Trophoblast cell (in vitro differentiated cells and primary cell): ENCODE measurements around the gene ZNF112.

Experiments
- DNase-seq, 2 donors: peaks; one replicate each; pipeline ENCODE4 v3.0.0-alpha.2; 2016
- H2AFZ ChIP-seq: 2 replicates; pipeline ENCODE4 v1.6.1; 2013; ENCODE audit warnings: low read length, moderate library complexity, mild to moderate bottlenecking; ENCODE audit not compliant: insufficient read depth, poor library complexity
- H2AK5ac ChIP-seq: 2 replicates; pipeline ENCODE4 v1.6.1; 2013; ENCODE audit warnings: mild to moderate bottlenecking, low read length
- H2BK120ac ChIP-seq: 2 replicates; pipeline ENCODE4 v1.6.1; 2013; ENCODE audit warnings: low read length, mild to moderate bottlenecking, moderate library complexity; ENCODE audit not compliant: insufficient read depth, poor library complexity
- H2BK12ac ChIP-seq: 2 replicates; pipeline ENCODE4 v1.6.1; 2013; ENCODE audit warnings: mild to moderate bottlenecking, low read length, moderate library complexity
- H2BK5ac ChIP-seq: 2 replicates; pipeline ENCODE4 v1.6.1; 2013; ENCODE audit warnings: low read length, low read depth, moderate library complexity, mild to moderate bottlenecking; ENCODE audit not compliant: poor library complexity
- H3K14ac ChIP-seq: 2 replicates; pipeline ENCODE4 v1.6.1; 2013; ENCODE audit warnings: mild to moderate bottlenecking, low read length
- H3K18ac ChIP-seq: 2 replicates; pipeline ENCODE4 v1.6.1; 2013; ENCODE audit warnings: mild to moderate bottlenecking, low read length
- H3K23ac ChIP-seq: 2 replicates; pipeline ENCODE4 v1.6.1; 2013; ENCODE audit warnings: low read length
- H3K27ac ChIP-seq: 2 replicates; pipeline ENCODE4 v1.5.1; 2013; ENCODE audit warnings: low read depth, mild to moderate bottlenecking, inconsistent platforms, low read length, moderate library complexity
- H3K27me3 ChIP-seq: 2 replicates; pipeline ENCODE4 v1.6.1; 2013; ENCODE audit warnings: inconsistent platforms, mild to moderate bottlenecking, low read length, moderate library complexity; ENCODE audit not compliant: insufficient read depth
- H3K36me3 ChIP-seq, 2 experiments: 1 replicate in 1 of 2; 2 replicates in 1 of 2; pipeline ENCODE4 v1.6.1; 2013; ENCODE audit warnings: low read length in 2 of 2, mild to moderate bottlenecking in 2 of 2, moderate library complexity in 1 of 2; ENCODE audit not compliant: insufficient read depth in 2 of 2, control insufficient read depth in 1 of 2
- H3K4ac ChIP-seq: 2 replicates; pipeline ENCODE4 v1.6.1; 2013; ENCODE audit warnings: low read depth, mild to moderate bottlenecking, low read length, moderate library complexity
- H3K4me1 ChIP-seq, 2 experiments: 1 replicate in 1 of 2; 2 replicates in 1 of 2; pipeline ENCODE4 v1.6.1; 2013; ENCODE audit warnings: low read length in 2 of 2, mild to moderate bottlenecking in 2 of 2, moderate library complexity in 1 of 2; ENCODE audit not compliant: insufficient read depth in 2 of 2, control insufficient read depth in 1 of 2
- H3K4me2 ChIP-seq: 2 replicates; pipeline ENCODE4 v1.6.1; 2013; ENCODE audit warnings: inconsistent platforms, mild to moderate bottlenecking, low read length, moderate library complexity
- H3K4me3 ChIP-seq: 2 replicates; pipeline ENCODE4 v1.5.1; 2013; ENCODE audit warnings: mild to moderate bottlenecking, low read depth, low read length, inconsistent platforms
- H3K79me1 ChIP-seq: one replicate; pipeline ENCODE4 v1.6.1; 2013; ENCODE audit warnings: low read length
- H3K79me2 ChIP-seq: 2 replicates; pipeline ENCODE4 v1.6.1; 2013; ENCODE audit warnings: low read length, mild to moderate bottlenecking; ENCODE audit not compliant: control insufficient read depth, insufficient read depth, poor library complexity
- H3K9ac ChIP-seq: 2 replicates; pipeline ENCODE4 v1.6.1; 2013; ENCODE audit warnings: mild to moderate bottlenecking, low read length
- H3K9me3 ChIP-seq: 2 replicates; pipeline ENCODE4 v1.6.1; 2013; ENCODE audit warnings: low read depth, mild to moderate bottlenecking, control low read depth, inconsistent platforms, low read length; ENCODE audit not compliant: insufficient read depth
- H4K12ac ChIP-seq: 2 replicates; pipeline ENCODE4 v1.6.1; 2013; ENCODE audit warnings: low read depth, mild to moderate bottlenecking, low read length, moderate library complexity
- H4K8ac ChIP-seq: 2 replicates; pipeline ENCODE4 v1.6.1; 2013; ENCODE audit warnings: low read depth, mild to moderate bottlenecking, low read length, moderate library complexity
- H4K91ac ChIP-seq: one replicate; pipeline ENCODE4 v1.6.1; 2013; ENCODE audit warnings: low read depth, mild to moderate bottlenecking, low read length, moderate library complexity
- WGBS: extraction: QIAGEN DNeasy Blood & Tissue Kit; methylation state at CpG from one replicate; pipeline ENCODE4 v1.1.7; 2013; ENCODE audit warnings: missing lambda C conversion rate; ENCODE audit not compliant: insufficient read length, insufficient coverage; ENCODE audit errors: extremely low coverage; 5-methylcytosine and 5-hydroxymethylcytosine counted together

ZNF112 gene

GRCh38 chr19:44284968-44285367 lies 71.5 kb downstream of the ZNF112 start:
- peaks cover 7 to 19% of the 10 kb centered on the region in 2 experiments for H3K36me3 ChIP-seq

GRCh38 chr19:44282846-44283245 lies 73.6 kb downstream of the ZNF112 start:
- no peak overlapping the region for H3K4me3 ChIP-seq
- no peak overlapping the region for H3K4me2 ChIP-seq
- H3K79me1 ChIP-seq = no peaks in the 10 kb centered on the region
- H4K8ac ChIP-seq = no peak overlapping the region
- H3K9ac ChIP-seq = no peak overlapping the region
- no peak overlapping the region for H2BK5ac ChIP-seq
- peaks cover 4 to 9% of the 10 kb centered on the region in 2 experiments for H3K36me3 ChIP-seq
- H3K14ac ChIP-seq = no peak overlapping the region
- no peak overlapping the region for H3K27ac ChIP-seq
- H2BK120ac ChIP-seq = no peak overlapping the region
- no peak overlapping the region for H3K4ac ChIP-seq
- H2AK5ac ChIP-seq = no peak overlapping the region
- WGBS = no CpG with 5 or more reads among the region's 3 CpGs
- H3K23ac ChIP-seq = no peak overlapping the region
- no peak overlapping the region for H2BK12ac ChIP-seq
- H3K27me3 ChIP-seq = no peaks in the 10 kb centered on the region
- H3K4me1 ChIP-seq = no peaks in the 10 kb centered on the region
- no peak overlapping the region for H3K18ac ChIP-seq
- H3K9me3 ChIP-seq = peaks cover 5% of the 10 kb centered on the region
- no peaks in the 10 kb centered on the region for H3K79me2 ChIP-seq
- H4K91ac ChIP-seq = no peak overlapping the region
- no peak overlapping the region for H2AFZ ChIP-seq
- DNase-seq = no peak
- no peak overlapping the region for H4K12ac ChIP-seq

More at GRCh38 chr19:44284968-44285367, 71.5 kb downstream of the ZNF112 start:
- H2BK12ac ChIP-seq = no peak overlapping the region
- H3K4me3 ChIP-seq = no peak overlapping the region
- H3K9me3 ChIP-seq = peaks cover 5% of the 10 kb centered on the region
- H2AFZ ChIP-seq = no peak overlapping the region
- H2AK5ac ChIP-seq = no peak overlapping the region
- no peaks in the 10 kb centered on the region for H3K79me2 ChIP-seq
- H3K4me2 ChIP-seq = no peak overlapping the region
- no peak overlapping the region for H4K8ac ChIP-seq
- no peak overlapping the region for H3K14ac ChIP-seq
- H3K4ac ChIP-seq = no peak overlapping the region
- no peak overlapping the region for H4K91ac ChIP-seq
- no peak overlapping the region for H3K23ac ChIP-seq
- no peak overlapping the region for H3K18ac ChIP-seq
- H3K27me3 ChIP-seq = no peaks in the 10 kb centered on the region
- H4K12ac ChIP-seq = no peak overlapping the region
- WGBS = no CpG with 5 or more reads among the region's 4 CpGs
- DNase-seq = no peak
- no peak overlapping the region for H3K27ac ChIP-seq
- H3K79me1 ChIP-seq = no peaks in the 10 kb centered on the region
- H2BK5ac ChIP-seq = no peak overlapping the region
- no peak overlapping the region for H3K9ac ChIP-seq
- H2BK120ac ChIP-seq = no peak overlapping the region
- H3K4me1 ChIP-seq = no peaks in the 10 kb centered on the region

GRCh38 chr19:44280916-44281315 lies 75.6 kb downstream of the ZNF112 start:
- Histone ChIP-seq H2BK5ac (no peak overlapping the region), H3K27me3 (no peaks in the 10 kb centered on the region), H3K36me3 (peaks cover 0 to 2% of the 10 kb centered on the region in 2 experiments), H2AFZ (no peak overlapping the region), H3K18ac (no peak overlapping the region), H3K79me2 (no peaks in the 10 kb centered on the region), H2AK5ac (no peak overlapping the region), H3K4me3 (no peak overlapping the region), H4K91ac (no peak overlapping the region), H4K12ac (no peak overlapping the region), H3K79me1 (no peaks in the 10 kb centered on the region), H3K4ac (no peak overlapping the region), H2BK120ac (no peak overlapping the region), H3K9me3 (peaks cover 6% of the 10 kb centered on the region), H2BK12ac (no peak overlapping the region), H3K14ac (no peak overlapping the region), H3K23ac (no peak overlapping the region), H3K27ac (no peak overlapping the region), H3K4me1 (no peaks in the 10 kb centered on the region), H4K8ac (no peak overlapping the region), H3K9ac (no peak overlapping the region), H3K4me2 (no peak overlapping the region)
- no CpG with 5 or more reads among the region's 10 CpGs for WGBS
- no peak for DNase-seq

GRCh38 chr19:44278181-44278690 lies 78.2 kb downstream of the ZNF112 start:
- Histone ChIP-seq H4K8ac (no peak overlapping the region), H3K4me2 (no peak overlapping the region), H3K9ac (no peak overlapping the region), H3K23ac (no peak overlapping the region), H2BK120ac (no peak overlapping the region), H3K18ac (no peak overlapping the region), H2BK5ac (no peak overlapping the region), H3K4ac (no peak overlapping the region), H3K4me3 (no peak overlapping the region), H2BK12ac (no peak overlapping the region), H3K14ac (no peak overlapping the region), H2AFZ (no peak overlapping the region), H4K12ac (no peak overlapping the region), H3K27ac (no peak overlapping the region), H2AK5ac (no peak overlapping the region), H3K36me3 (peaks cover 2 to 3% of the 10 kb centered on the region in 2 experiments), H3K27me3 (no peaks in the 10 kb centered on the region), H3K79me1 (no peaks in the 10 kb centered on the region), H3K9me3 (peaks cover 6% of the 10 kb centered on the region), H3K4me1 (no peaks in the 10 kb centered on the region), H3K79me2 (no peaks in the 10 kb centered on the region), H4K91ac (no peak overlapping the region)
- DNase-seq = no peak
- whole genome bisulfite sequencing = no CpG with 5 or more reads among the region's 4 CpGs
